Brain microvascular endothelial cell (primary cell): Measurements from ENCODE around the gene ADIPOR2.
A peak's percentile ranks its signal among the peaks of the same experiment; 100 is the strongest.

Source experiments
- DNase-seq: peaks from one replicate; pipeline ENCODE4 v3.0.0-alpha.2; 2020
- H3K27ac ChIP-seq: fragments of 250-450 bp; sonication (Bioruptor Pico); 2 replicates; pipeline ENCODE4 v1.5.1; 2020; ENCODE audit warnings: mild to moderate bottlenecking, moderate library complexity
- H3K27me3 ChIP-seq: fragments of 250-450 bp; sonication (Bioruptor Pico); replicated peaks from 2 replicates; pipeline ENCODE4 v1.5.1; 2020; ENCODE audit warnings: mild to moderate bottlenecking
- H3K36me3 ChIP-seq: fragments of 250-450 bp; sonication (Bioruptor Pico); replicated peaks from 2 replicates; pipeline ENCODE4 v1.5.1; 2020; ENCODE audit warnings: mild to moderate bottlenecking
- H3K4me3 ChIP-seq: 2 replicates; pipeline ENCODE4 v1.5.1; 2011; ENCODE audit warnings: low read depth, mild to moderate bottlenecking, control low read depth, low read length, moderate library complexity
- CTCF ChIP-seq: IDR thresholded peaks from 2 replicates; pipeline ENCODE4 v1.5.1; 2011; ENCODE audit warnings: low read depth, mild to moderate bottlenecking, moderate library complexity, low read length, control low read depth, inconsistent platforms; ENCODE audit errors: missing control alignments
- in situ Hi-C: cut with HindIII; loops from 2 replicates; pipeline ENCODE4 v1.10.0; 2017; ENCODE audit warnings: low sequenced_read_pairs, low pct_ligation_motif_present

The ADIPOR2 gene

GRCh38 chr12:1808036-1808797 is 117.3 kb downstream of the ADIPOR2 start:
- Histone ChIP-seq H3K27me3 (no peaks in the 10 kb centered on the region), H3K4me3 (no peak overlapping the region), H3K27ac (no peak overlapping the region), H3K36me3 (no peaks in the 10 kb centered on the region)
- no peak for TF ChIP-seq CTCF
- no peak for DNase-seq
- in situ Hi-C loops = loop anchor here (25.0 kb wide), 1 partner anchor 129 kb away; no protein-coding TSS in a partner anchor

- TF ChIP-seq CTCF = no peak
- no peak for DNase-seq
- in situ Hi-C loops = loop anchor here (25.0 kb wide), 1 partner anchor 128 kb away; no protein-coding TSS in a partner anchor
Measured at GRCh38 chr12:1808798-1809480, 118.1 kb downstream of the ADIPOR2 start.

GRCh38 chr12:1809591-1810190 is 118.8 kb downstream of the ADIPOR2 start:
- in situ Hi-C loops = loop anchor here (25.0 kb wide), 1 partner anchor 128 kb away; no protein-coding TSS in a partner anchor

More at GRCh38 chr12:1808798-1809480, 118.1 kb downstream of the ADIPOR2 start:
- no peak overlapping the region for H3K27ac ChIP-seq
- no peaks in the 10 kb centered on the region for H3K27me3 ChIP-seq
- H3K4me3 ChIP-seq = no peak overlapping the region
- H3K36me3 ChIP-seq = no peaks in the 10 kb centered on the region

GRCh38 chr12:1810201-1810930 is 119.5 kb downstream of the ADIPOR2 start:
- peak; percentile 65 for DNase-seq
- H3K27me3 ChIP-seq = no peaks in the 10 kb centered on the region
- H3K27ac ChIP-seq = peak overlapping the region; percentile 55
- in situ Hi-C loops = loop anchor here (25.0 kb wide), 1 partner anchor 127 kb away; no protein-coding TSS in a partner anchor
- H3K36me3 ChIP-seq = no peaks in the 10 kb centered on the region
- H3K4me3 ChIP-seq = peak overlapping the region; percentile 3
- TF ChIP-seq CTCF = no peak

More at GRCh38 chr12:1809591-1810190, 118.8 kb downstream of the ADIPOR2 start:
- Histone ChIP-seq H3K36me3 (no peaks in the 10 kb centered on the region), H3K27me3 (no peaks in the 10 kb centered on the region), H3K4me3 (no peak overlapping the region), H3K27ac (peak overlapping the region; percentile 55)
- DNase-seq = no peak
- TF ChIP-seq CTCF = no peak

GRCh38 chr12:1810931-1811280 is 120.0 kb downstream of the ADIPOR2 start:
- Histone ChIP-seq H3K27me3 (no peaks in the 10 kb centered on the region), H3K27ac (peak overlapping the region; percentile 66), H3K4me3 (no peak overlapping the region), H3K36me3 (no peaks in the 10 kb centered on the region)
- in situ Hi-C loops = loop anchor here (25.0 kb wide), 1 partner anchor 126 kb away; no protein-coding TSS in a partner anchor
- no peak for DNase-seq
- TF ChIP-seq CTCF = no peak
